Measurements from ENCODE around the gene PAN3.

Gene PAN3

GRCh38 chr13:28339419-28339818 lies 201.1 kb downstream of the PAN3 start:
- TF ChIP-seq CTCF (IDR thresholded peaks at IDR 0.05; ENCODE audit: low read depth, low read length), result no peak
- DNase-seq (ENCODE audit: extremely low read depth, low read depth), result no peak

- TF ChIP-seq CTCF (IDR thresholded peaks at IDR 0.05; ENCODE audit: low read depth, low read length), result no peak
- DNase-seq (ENCODE audit: extremely low read depth, low read depth), result no peak
Measured at GRCh38 chr13:28340272-28340793, 202.0 kb downstream of the PAN3 start.

GRCh38 chr13:28342251-28342650 lies 203.9 kb downstream of the PAN3 start:
- no peak for DNase-seq (ENCODE audit: extremely low read depth, low read depth)
- TF ChIP-seq CTCF (IDR thresholded peaks at IDR 0.05; ENCODE audit: low read depth, low read length), result no peak

- TF ChIP-seq CTCF (IDR thresholded peaks at IDR 0.05; ENCODE audit: low read depth, low read length), result no peak
- no peak for DNase-seq (ENCODE audit: extremely low read depth, low read depth)
Measured at GRCh38 chr13:28344163-28344562, 205.8 kb downstream of the PAN3 start.

Data from AG09319 (cell line).